NT2/D1 (cell line): Measurements from ENCODE around the gene ACTR3C.
"Not testable (repeated sequence)": the region's sequence is repeated elsewhere in the genome, so short reads cannot be mapped to it uniquely, and the experiment has no call there.

Experiments used
- SUZ12 ChIP-seq: IDR thresholded peaks from 2 replicates; pipeline ENCODE4 v1.6.1; 2011; ENCODE audit not compliant: insufficient read length, insufficient read depth; ENCODE audit errors: extremely low read depth
- YY1 ChIP-seq: IDR thresholded peaks from 2 replicates; pipeline ENCODE4 v1.6.1; 2011; ENCODE audit not compliant: insufficient read length, insufficient read depth
- ZNF274 ChIP-seq: IDR thresholded peaks from 2 replicates; pipeline ENCODE4 v1.6.1; 2011; ENCODE audit warnings: mild to moderate bottlenecking, low read depth, low read length

- TF ChIP-seq ZNF274, YY1, SUZ12: not testable (repeated sequence)
Measured at GRCh38 chr7:150302908-150303310, 20.4 kb downstream of the ACTR3C start.
